Mesenchymal stem cell (in vitro differentiated cells and primary cell): Measurements from ENCODE around the gene PDE8B.

Source experiments
- DNase-seq: peaks from one replicate; pipeline ENCODE4 v3.0.0-alpha.2; 2013
- H2AFZ ChIP-seq: one replicate; pipeline ENCODE4 v1.6.1; 2013; ENCODE audit warnings: low read depth, mild to moderate bottlenecking, control low read depth, inconsistent platforms, low read length, moderate library complexity
- H2AK5ac ChIP-seq: 2 replicates; pipeline ENCODE4 v1.6.1; 2013; ENCODE audit warnings: low read length, moderate library complexity, mild to moderate bottlenecking, inconsistent platforms; ENCODE audit not compliant: severe bottlenecking
- H2BK120ac ChIP-seq: one replicate; pipeline ENCODE4 v1.6.1; 2013; ENCODE audit warnings: low read depth, mild to moderate bottlenecking, inconsistent platforms, low read length, moderate library complexity
- H2BK12ac ChIP-seq, 2 experiments: one replicate each; pipeline ENCODE4 v1.6.1; 2013; ENCODE audit warnings: inconsistent platforms in 2 of 2, low read length in 2 of 2, mild to moderate bottlenecking in 2 of 2, moderate library complexity in 2 of 2, control low read depth in 1 of 2
- H2BK15ac ChIP-seq: one replicate; pipeline ENCODE4 v1.6.1; 2013; ENCODE audit warnings: mild to moderate bottlenecking, low read depth, inconsistent platforms; ENCODE audit not compliant: poor library complexity, severe bottlenecking
- H2BK5ac ChIP-seq: 2 replicates; pipeline ENCODE4 v1.6.1; 2013; ENCODE audit warnings: low read depth, mild to moderate bottlenecking, low read length, control low read depth, inconsistent platforms; ENCODE audit not compliant: poor library complexity, severe bottlenecking
- H3K14ac ChIP-seq, 2 experiments: one replicate each; pipeline ENCODE4 v1.6.1; 2013; ENCODE audit warnings: inconsistent platforms in 2 of 2, low read length in 2 of 2, control low read depth in 1 of 2, mild to moderate bottlenecking in 1 of 2, moderate library complexity in 1 of 2
- H3K18ac ChIP-seq, 2 experiments: one replicate each; pipeline ENCODE4 v1.6.1; 2013; ENCODE audit warnings: inconsistent platforms in 2 of 2, low read length in 2 of 2, control low read depth in 1 of 2, low read depth in 1 of 2, mild to moderate bottlenecking in 1 of 2
- H3K23ac ChIP-seq, 2 experiments: one replicate each; pipeline ENCODE4 v1.6.1; 2013; ENCODE audit warnings: inconsistent platforms in 2 of 2, low read length in 2 of 2, mild to moderate bottlenecking in 2 of 2, moderate library complexity in 2 of 2, control low read depth in 1 of 2
- H3K27ac ChIP-seq: 2 replicates; pipeline ENCODE4 v1.5.1; 2013; ENCODE audit warnings: mild to moderate bottlenecking, moderate library complexity, low read length, control low read depth, inconsistent platforms; ENCODE audit not compliant: poor library complexity, severe bottlenecking
- H3K27me3 ChIP-seq, 2 experiments: 2 replicates each; pipeline versions ENCODE4 v1.6.1 to v1.7.0; 2013; ENCODE audit warnings: low read length in 2 of 2, mild to moderate bottlenecking in 2 of 2, moderate library complexity in 2 of 2, control low read depth in 1 of 2, inconsistent platforms in 1 of 2; ENCODE audit not compliant: control insufficient read depth in 1 of 2, insufficient read depth in 1 of 2
- H3K36me3 ChIP-seq, 2 experiments: 2 replicates each; pipeline versions ENCODE4 v1.6.1 to v1.7.0; 2013; ENCODE audit warnings: low read length in 2 of 2, control low read depth in 1 of 2, inconsistent platforms in 1 of 2, low read depth in 1 of 2, mild to moderate bottlenecking in 1 of 2; ENCODE audit not compliant: insufficient read depth in 2 of 2, control insufficient read depth in 1 of 2
- H3K4ac ChIP-seq, 2 experiments: one replicate each; pipeline ENCODE4 v1.6.1; 2013; ENCODE audit warnings: inconsistent platforms in 2 of 2, low read length in 2 of 2, mild to moderate bottlenecking in 2 of 2, moderate library complexity in 2 of 2, control low read depth in 1 of 2, low read depth in 1 of 2
- H3K4me1 ChIP-seq: 2 replicates; pipeline ENCODE4 v1.6.1; 2013; ENCODE audit warnings: low read depth, low read length, control low read depth; ENCODE audit not compliant: control insufficient read depth, insufficient read depth
- H3K4me2 ChIP-seq: 2 replicates; pipeline ENCODE4 v1.6.1; 2013; ENCODE audit warnings: low read length, mild to moderate bottlenecking, inconsistent platforms; ENCODE audit not compliant: poor library complexity, severe bottlenecking
- H3K4me3 ChIP-seq, 2 experiments: 2 replicates each; pipeline versions ENCODE4 v1.5.1 to v1.7.0; 2013; ENCODE audit warnings: low read length in 2 of 2, mild to moderate bottlenecking in 2 of 2, control low read depth in 1 of 2, low read depth in 1 of 2; ENCODE audit not compliant: insufficient read depth in 1 of 2
- H3K79me1 ChIP-seq: replicated peaks from 2 replicates; pipeline ENCODE4 v1.6.1; 2013; ENCODE audit warnings: mild to moderate bottlenecking, control low read depth, low read length, inconsistent platforms; ENCODE audit not compliant: poor library complexity, severe bottlenecking
- H3K9ac ChIP-seq: 2 replicates; pipeline ENCODE4 v1.7.0; 2013; ENCODE audit warnings: mild to moderate bottlenecking, low read length, moderate library complexity
- H3K9me3 ChIP-seq: 2 replicates; pipeline ENCODE4 v1.7.0; 2013; ENCODE audit warnings: mild to moderate bottlenecking, low read length; ENCODE audit not compliant: control insufficient read depth
- H4K8ac ChIP-seq: one replicate; pipeline ENCODE4 v1.6.1; 2013; ENCODE audit warnings: inconsistent platforms, mild to moderate bottlenecking, low read length, moderate library complexity
- H4K91ac ChIP-seq: one replicate; pipeline ENCODE4 v1.6.1; 2013; ENCODE audit warnings: mild to moderate bottlenecking, low read length, inconsistent platforms
- WGBS: methylation state at CpG from one replicate; pipeline ENCODE4 v1.1.7; 2013; ENCODE audit warnings: mixed read lengths; 5-methylcytosine and 5-hydroxymethylcytosine counted together

Gene PDE8B

GRCh38 chr5:77232574-77233358 lies 22.3 kb downstream of the PDE8B start:
- Histone ChIP-seq H2BK5ac (no peak overlapping the region), H3K27ac (no peak overlapping the region), H3K9ac (no peak overlapping the region), H3K23ac (peak overlapping the region in 1 of 2 experiments; percentile 42), H2AK5ac (no peak overlapping the region), H2BK12ac (no peak overlapping the region), H3K4me2 (no peak overlapping the region), H2BK15ac (no peak overlapping the region), H3K36me3 (no peaks in the 10 kb centered on the region), H3K4me1 (no peaks in the 10 kb centered on the region), H3K9me3 (no peaks in the 10 kb centered on the region), H3K14ac (no peak overlapping the region), H2BK120ac (no peak overlapping the region), H3K18ac (no peak overlapping the region), H3K27me3 (peaks cover 22 to 25% of the 10 kb centered on the region in 2 experiments), H3K4me3 (no peak overlapping the region), H2AFZ (no peak overlapping the region), H3K79me1 (no peaks in the 10 kb centered on the region), H4K91ac (no peak overlapping the region), H3K4ac (no peak overlapping the region), H4K8ac (no peak overlapping the region)
- WGBS: 93% methylated on average over 5 of the region's 6 CpGs
- peak; percentile 20 for DNase-seq

GRCh38 chr5:77235846-77236721 lies 25.6 kb downstream of the PDE8B start:
- H3K23ac ChIP-seq: no peak overlapping the region
- H3K4ac ChIP-seq: no peak overlapping the region
- H3K79me1 ChIP-seq: no peaks in the 10 kb centered on the region
- no peak overlapping the region for H2BK12ac ChIP-seq
- no peak overlapping the region for H3K4me2 ChIP-seq
- DNase-seq: no peak
- no peak overlapping the region for H3K27ac ChIP-seq
- H3K14ac ChIP-seq: no peak overlapping the region
- H3K27me3 ChIP-seq: peaks cover 10 to 14% of the 10 kb centered on the region in 2 experiments
- no peak overlapping the region for H3K9ac ChIP-seq
- no peak overlapping the region for H2AK5ac ChIP-seq
- H3K36me3 ChIP-seq: no peaks in the 10 kb centered on the region
- H3K9me3 ChIP-seq: no peaks in the 10 kb centered on the region
- no peak overlapping the region for H4K8ac ChIP-seq
- H2BK15ac ChIP-seq: no peak overlapping the region
- H2AFZ ChIP-seq: no peak overlapping the region
- 57% methylated on average over 3 of the region's 3 CpGs for WGBS
- no peak overlapping the region for H2BK5ac ChIP-seq
- no peaks in the 10 kb centered on the region for H3K4me1 ChIP-seq
- H3K4me3 ChIP-seq: no peak overlapping the region
- H4K91ac ChIP-seq: no peak overlapping the region
- no peak overlapping the region for H2BK120ac ChIP-seq
- no peak overlapping the region for H3K18ac ChIP-seq

GRCh38 chr5:77239126-77239741 lies 28.8 kb downstream of the PDE8B start:
- Histone ChIP-seq H3K79me1 (no peaks in the 10 kb centered on the region), H2AK5ac (no peak overlapping the region), H3K4me1 (no peaks in the 10 kb centered on the region), H2BK15ac (no peak overlapping the region), H2BK5ac (no peak overlapping the region), H3K27me3 (peaks cover 2 to 5% of the 10 kb centered on the region in 2 experiments), H2BK120ac (no peak overlapping the region), H3K4ac (no peak overlapping the region), H3K9ac (no peak overlapping the region), H3K36me3 (no peaks in the 10 kb centered on the region), H4K91ac (no peak overlapping the region), H2BK12ac (no peak overlapping the region), H3K9me3 (no peaks in the 10 kb centered on the region), H2AFZ (no peak overlapping the region), H3K27ac (no peak overlapping the region), H3K23ac (no peak overlapping the region), H3K4me3 (no peak overlapping the region), H3K4me2 (no peak overlapping the region), H4K8ac (no peak overlapping the region), H3K14ac (no peak overlapping the region), H3K18ac (no peak overlapping the region)
- 81% methylated on average over 3 of the region's 3 CpGs for WGBS
- peak; percentile 24 for DNase-seq

- Histone ChIP-seq H3K36me3 (no peaks in the 10 kb centered on the region), H3K9me3 (no peaks in the 10 kb centered on the region), H2BK120ac (no peak overlapping the region), H3K4me2 (no peak overlapping the region), H2AFZ (no peak overlapping the region), H4K8ac (no peak overlapping the region), H2BK15ac (no peak overlapping the region), H3K14ac (no peak overlapping the region), H3K27ac (no peak overlapping the region), H2BK5ac (no peak overlapping the region), H3K4me1 (no peaks in the 10 kb centered on the region), H3K4ac (no peak overlapping the region), H3K9ac (no peak overlapping the region), H3K27me3 (peaks cover 0 to 5% of the 10 kb centered on the region in 2 experiments), H2AK5ac (no peak overlapping the region), H3K18ac (no peak overlapping the region), H3K79me1 (no peaks in the 10 kb centered on the region), H2BK12ac (no peak overlapping the region), H3K4me3 (no peak overlapping the region), H3K23ac (no peak overlapping the region), H4K91ac (no peak overlapping the region)
- DNase-seq: no peak
- 80% methylated on average over 1 of the region's 1 CpG for WGBS
Measured at GRCh38 chr5:77241444-77241843, 31.0 kb downstream of the PDE8B start.
